Keratinocyte (primary cell): ENCODE results near the gene SUOX. TPM values are rescaled to one million over a fixed set of nuclear protein-coding genes. Genes with fewer than 3 reads are reported as not detected.

Experiments
- DNase-seq: peaks from one replicate; pipeline ENCODE4 v3.0.0-alpha.2; 2011; ENCODE audit warnings: low read depth, missing footprints, low spot score
- FAIRE-seq: peaks from 2 replicates; lab custom pipeline; 2011; peaks lifted over from hg19 to GRCh38; lab: Jason Lieb, UNC
- H2AFZ ChIP-seq: 2 replicates; pipeline ENCODE4 v1.6.0; 2012; ENCODE audit warnings: low read length, control low read depth, inconsistent platforms; ENCODE audit not compliant: control insufficient read depth
- H3K27ac ChIP-seq: 2 replicates; pipeline ENCODE4 v1.5.1; 2011; ENCODE audit warnings: low read length; ENCODE audit not compliant: control insufficient read depth, insufficient read depth
- H3K27me3 ChIP-seq: 3 replicates; pipeline ENCODE4 v1.6.0; 2011; ENCODE audit warnings: low read length; ENCODE audit not compliant: control insufficient read depth, insufficient read depth; ENCODE audit errors: extremely low read depth
- H3K36me3 ChIP-seq, 2 experiments: 2 replicates in 1 of 2; 3 replicates in 1 of 2; pipeline ENCODE4 v1.5.1; 2011; ENCODE audit warnings: low read length in 2 of 2, mild to moderate bottlenecking in 1 of 2; ENCODE audit not compliant: control insufficient read depth in 2 of 2, insufficient read depth in 2 of 2; ENCODE audit errors: extremely low read depth in 1 of 2
- H3K4me1 ChIP-seq: 3 replicates; pipeline ENCODE4 v1.5.1; 2011; ENCODE audit warnings: low read length; ENCODE audit not compliant: control insufficient read depth, insufficient read depth; ENCODE audit errors: extremely low read depth
- H3K4me2 ChIP-seq: 3 replicates; pipeline ENCODE4 v1.6.0; 2011; ENCODE audit warnings: low read depth, low read length; ENCODE audit not compliant: control insufficient read depth, insufficient read depth; ENCODE audit errors: extremely low read depth
- H3K4me3 ChIP-seq, 3 experiments: fragments of 200-600 bp in 1 of 3; sonication (generic) in 1 of 3; 2 replicates in 2 of 3; 3 replicates in 1 of 3; pipeline ENCODE4 v1.5.1; 2011 to 2016; ENCODE audit warnings: low read length in 3 of 3, mild to moderate bottlenecking in 3 of 3, control low read depth in 2 of 3, inconsistent platforms in 1 of 3, low read depth in 1 of 3, mixed read lengths in 1 of 3, mixed run types in 1 of 3, moderate library complexity in 1 of 3; ENCODE audit not compliant: control insufficient read depth in 2 of 3, insufficient read depth in 2 of 3; ENCODE audit errors: extremely low read depth in 1 of 3
- H3K79me2 ChIP-seq: 2 replicates; pipeline ENCODE4 v1.6.0; 2012; ENCODE audit warnings: low read length; ENCODE audit not compliant: control insufficient read depth, insufficient read depth
- H3K9ac ChIP-seq: 3 replicates; pipeline ENCODE4 v1.6.0; 2011; ENCODE audit warnings: low read length; ENCODE audit not compliant: control insufficient read depth, insufficient read depth; ENCODE audit errors: extremely low read depth
- H3K9me1 ChIP-seq: 3 replicates; pipeline ENCODE4 v1.6.0; 2011; ENCODE audit warnings: low read length; ENCODE audit not compliant: control insufficient read depth, insufficient read depth; ENCODE audit errors: extremely low read depth
- H3K9me3 ChIP-seq: 2 replicates; pipeline ENCODE4 v1.5.1; 2012; ENCODE audit warnings: low read depth, low read length; ENCODE audit not compliant: control insufficient read depth
- H4K20me1 ChIP-seq: 3 replicates; pipeline ENCODE4 v1.6.0; 2011; ENCODE audit warnings: low read length; ENCODE audit not compliant: control insufficient read depth, insufficient read depth; ENCODE audit errors: extremely low read depth
- CTCF ChIP-seq, 3 experiments: IDR thresholded peaks in 1 of 3; conservative IDR thresholded peaks in 1 of 3; optimal IDR thresholded peaks in 1 of 3; 2 replicates in 2 of 3; 3 replicates in 1 of 3; pipeline versions ENCODE3 to v1.5.1; 2011; ENCODE audit warnings: low read length in 3 of 3, mild to moderate bottlenecking in 3 of 3, moderate library complexity in 2 of 3, control low read depth in 1 of 3, inconsistent platforms in 1 of 3; ENCODE audit not compliant: insufficient read depth in 2 of 3; ENCODE audit errors: extremely low read depth in 1 of 3
- EZH2 ChIP-seq: IDR thresholded peaks from one replicate; pipeline ENCODE4 v1.6.1; 2012; ENCODE audit warnings: inconsistent platforms, mild to moderate bottlenecking, low read length, moderate library complexity
- dilution Hi-C: fragments of 300-500 bp; cut with MboI; formaldehyde crosslinking; loops from one replicate; pipeline ENCODE4 v1.7.0; 2020; ENCODE audit warnings: low sequenced_read_pairs; ENCODE audit not compliant: extremely low pct_ligation_motif_present
- polyA plus RNA-seq, 5 experiments: library from polyadenylated mRNA; depleted of rRNA in 3 of 5; stranded (reverse) in 3 of 5; stranded (forward) in 1 of 5; unstranded in 1 of 5; fragments of >200 nt; gene quantifications; 1 replicate in 1 of 5; 2 replicates in 3 of 5; 3 replicates in 1 of 5; pipeline versions ENCODE4 v1.2.1 to v1.2.3, GENCODE V29; 2011 to 2012; ENCODE audit warnings: missing spikeins in 2 of 5, low read depth in 1 of 5, low replicate concordance in 1 of 5

SUOX gene
- polyA plus RNA-seq, 1 donor (not counting 4 experiments of a cell fraction or from before 2014, with no cell fraction given): 9.0 TPM

DNA sequence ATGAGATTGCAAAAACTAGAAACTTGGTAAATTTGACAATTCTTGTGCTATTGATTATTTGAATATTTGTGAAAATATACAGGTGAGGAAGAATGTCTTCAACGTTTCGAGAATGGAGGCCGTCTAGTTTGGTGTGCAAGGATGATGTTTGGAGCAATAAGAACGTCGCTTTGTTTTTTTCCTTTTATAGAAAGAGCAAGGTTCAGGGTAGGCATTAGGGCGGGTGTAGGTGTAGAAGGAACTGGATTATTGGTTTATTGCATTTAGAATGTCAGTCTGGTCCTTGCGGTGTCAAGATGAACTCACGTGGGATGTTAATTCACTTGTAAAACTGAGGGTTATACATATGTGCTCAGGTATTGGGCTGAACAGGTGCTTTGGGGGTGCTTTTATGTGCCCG lies 45.8 kb downstream of the SUOX start:
- H3K27ac ChIP-seq: peak overlapping the region; percentile 98
- DNase-seq (no peak), FAIRE-seq (no peak)
- no peak overlapping the region for H2AFZ ChIP-seq
- peaks cover 25% of the 10 kb centered on the region for H3K4me1 ChIP-seq
- H3K36me3 ChIP-seq: peaks cover 10 to 25% of the 10 kb centered on the region in 2 experiments
- no peaks in the 10 kb centered on the region for H3K9me3 ChIP-seq
- H3K9ac ChIP-seq: peak overlapping the region; percentile 97
- H3K79me2 ChIP-seq: peaks cover 22% of the 10 kb centered on the region
- dilution Hi-C loops: no loop called here
- peak overlapping the region; percentile 91 for H3K4me2 ChIP-seq
- H3K9me1 ChIP-seq: no peaks in the 10 kb centered on the region
- peaks cover 6% of the 10 kb centered on the region for H4K20me1 ChIP-seq
- H3K27me3 ChIP-seq: no peaks in the 10 kb centered on the region
- H3K4me3 ChIP-seq: peak overlapping the region; percentile 79 to 98 (median 82)
- no peak for TF ChIP-seq CTCF (optimal IDR thresholded peaks at IDR 0.05 in 1 of 3, IDR thresholded peaks at IDR 0.05 in 1 of 3, conservative IDR thresholded peaks at IDR 0.05 in 1 of 3; ENCODE audit: extremely low read depth in 1 of 3, insufficient read depth in 2 of 3, low read length in 3 of 3)
- TF ChIP-seq EZH2: no peak

DNA sequence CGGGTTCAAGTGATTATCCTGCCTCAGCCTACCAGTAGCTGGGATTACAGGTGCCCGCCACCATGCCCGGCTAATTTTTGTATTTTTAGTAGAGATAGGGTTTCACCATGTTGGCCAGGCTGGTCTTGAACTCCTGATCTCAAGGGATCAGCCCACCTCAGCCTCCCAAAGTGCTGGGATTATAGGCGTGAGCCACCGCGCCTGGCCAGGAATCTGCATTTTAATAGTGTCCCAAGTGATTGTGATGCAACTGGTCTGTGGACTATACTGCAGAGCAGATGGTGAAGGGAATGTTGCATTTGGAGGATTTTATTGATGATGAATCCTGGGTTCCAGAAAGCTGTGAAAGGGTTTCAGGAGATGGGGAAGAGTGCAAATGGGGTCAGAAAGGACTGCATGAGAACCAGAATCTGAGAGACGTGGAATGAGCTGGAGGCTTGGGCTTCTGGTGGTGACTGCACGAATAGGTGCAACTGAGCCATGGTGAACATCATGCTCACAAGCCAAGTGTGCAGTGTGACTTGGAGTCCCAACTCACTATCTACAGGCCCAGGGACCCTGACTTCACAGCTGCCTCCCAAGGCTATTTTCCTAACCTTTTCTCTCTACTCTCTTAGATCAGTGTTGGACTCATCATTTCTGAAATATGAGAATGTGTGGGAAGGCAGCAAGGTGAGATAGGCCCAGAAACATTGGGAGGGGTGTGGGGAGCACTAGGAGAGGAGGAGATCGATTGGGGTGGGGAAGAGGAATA lies 49.1 kb downstream of the SUOX start:
- no peaks in the 10 kb centered on the region for H3K9me3 ChIP-seq
- DNase-seq: no peak
- FAIRE-seq: no peak
- no peak overlapping the region for H3K4me3 ChIP-seq
- H3K4me1 ChIP-seq: peaks cover 15% of the 10 kb centered on the region
- peak overlapping the region; percentile 20 for H3K27ac ChIP-seq
- H3K9ac ChIP-seq: no peak overlapping the region
- H3K79me2 ChIP-seq: peaks cover 22% of the 10 kb centered on the region
- H2AFZ ChIP-seq: no peak overlapping the region
- no peak overlapping the region for H3K4me2 ChIP-seq
- no peak for TF ChIP-seq EZH2
- no peak for TF ChIP-seq CTCF (optimal IDR thresholded peaks at IDR 0.05 in 1 of 3, IDR thresholded peaks at IDR 0.05 in 1 of 3, conservative IDR thresholded peaks at IDR 0.05 in 1 of 3; ENCODE audit: extremely low read depth in 1 of 3, insufficient read depth in 2 of 3, low read length in 3 of 3)
- H4K20me1 ChIP-seq: peaks cover 6% of the 10 kb centered on the region
- no peaks in the 10 kb centered on the region for H3K27me3 ChIP-seq
- no peaks in the 10 kb centered on the region for H3K9me1 ChIP-seq
- dilution Hi-C loops: no loop called here
- peaks cover 10 to 25% of the 10 kb centered on the region in 2 experiments for H3K36me3 ChIP-seq
